Astrocyte (in vitro differentiated cells and primary cell): ENCODE measurements around the gene JAZF1. TPM values are rescaled to one million over a fixed set of nuclear protein-coding genes. Genes with fewer than 3 reads are reported as not detected.
A peak's percentile ranks its signal among the peaks of the same experiment; 100 is the strongest.

ENCODE experiments used
- DNase-seq: peaks from one replicate; pipeline ENCODE4 v3.0.0-alpha.2; 2010; ENCODE audit warnings: low read depth
- FAIRE-seq: peaks from 2 replicates; lab custom pipeline; 2011; peaks lifted over from hg19 to GRCh38; lab: Jason Lieb, UNC
- H2AFZ ChIP-seq: 2 replicates; pipeline ENCODE4 v1.6.0; 2012; ENCODE audit warnings: low read depth, low read length, inconsistent platforms
- H3K27ac ChIP-seq: 2 replicates; pipeline ENCODE4 v1.5.1; 2011; ENCODE audit warnings: low read depth, low read length, inconsistent platforms
- H3K27me3 ChIP-seq: 2 replicates; pipeline ENCODE4 v1.6.0; 2011; ENCODE audit warnings: low read length, inconsistent platforms; ENCODE audit not compliant: insufficient read depth
- H3K36me3 ChIP-seq: 2 replicates; pipeline ENCODE4 v1.5.1; 2011; ENCODE audit warnings: low read length, inconsistent platforms; ENCODE audit not compliant: insufficient read depth
- H3K4me1 ChIP-seq: 2 replicates; pipeline ENCODE4 v1.5.1; 2011; ENCODE audit warnings: low read length, inconsistent platforms; ENCODE audit not compliant: insufficient read depth
- H3K4me2 ChIP-seq: 2 replicates; pipeline ENCODE4 v1.6.0; 2012; ENCODE audit warnings: low read length, inconsistent platforms
- H3K4me3 ChIP-seq: 2 replicates; pipeline ENCODE4 v1.5.1; 2011; ENCODE audit warnings: low read depth, mild to moderate bottlenecking, low read length, inconsistent platforms; ENCODE audit not compliant: insufficient read depth
- H3K79me2 ChIP-seq: 2 replicates; pipeline ENCODE4 v1.6.0; 2012; ENCODE audit warnings: mild to moderate bottlenecking, low read length, inconsistent platforms; ENCODE audit not compliant: insufficient read depth
- H3K9ac ChIP-seq: 2 replicates; pipeline ENCODE4 v1.6.0; 2012; ENCODE audit warnings: mild to moderate bottlenecking, low read length, inconsistent platforms
- H3K9me3 ChIP-seq: 2 replicates; pipeline ENCODE4 v1.5.1; 2012; ENCODE audit warnings: low read depth, mild to moderate bottlenecking, low read length, inconsistent platforms; ENCODE audit not compliant: insufficient read depth
- H4K20me1 ChIP-seq: 2 replicates; pipeline ENCODE4 v1.6.0; 2012; ENCODE audit warnings: low read length, inconsistent platforms; ENCODE audit not compliant: insufficient read depth
- H3K27ac Mint-ChIP-seq: one replicate; pipeline ENCODE4 v1.8.0; 2021; ENCODE audit warnings: mild to moderate bottlenecking, mixed read lengths; ENCODE audit not compliant: unreplicated experiment
- H3K27me3 Mint-ChIP-seq: one replicate; pipeline ENCODE4 v1.8.0; 2021; ENCODE audit warnings: low read depth, mixed read lengths; ENCODE audit not compliant: unreplicated experiment
- H3K36me3 Mint-ChIP-seq: one replicate; pipeline ENCODE4 v1.8.0; 2021; ENCODE audit warnings: low read depth, mixed read lengths; ENCODE audit not compliant: unreplicated experiment
- H3K4me1 Mint-ChIP-seq: one replicate; pipeline ENCODE4 v1.8.0; 2021; ENCODE audit warnings: low read depth, mixed read lengths; ENCODE audit not compliant: unreplicated experiment
- H3K4me3 Mint-ChIP-seq: one replicate; pipeline ENCODE4 v1.8.0; 2021; ENCODE audit warnings: mild to moderate bottlenecking, moderate library complexity, mixed read lengths; ENCODE audit not compliant: unreplicated experiment
- H3K9me3 Mint-ChIP-seq: one replicate; pipeline ENCODE4 v1.8.0; 2021; ENCODE audit warnings: mild to moderate bottlenecking, mixed read lengths; ENCODE audit not compliant: unreplicated experiment
- CTCF ChIP-seq: IDR thresholded peaks from 2 replicates; pipeline ENCODE4 v1.5.1; 2011; ENCODE audit warnings: low read depth, mild to moderate bottlenecking, inconsistent platforms, low read length, moderate library complexity; ENCODE audit not compliant: insufficient read depth
- EZH2 ChIP-seq: IDR thresholded peaks from 2 replicates; pipeline ENCODE4 v1.6.1; 2012; ENCODE audit warnings: mild to moderate bottlenecking, low read length, inconsistent platforms; ENCODE audit not compliant: insufficient read depth
- total RNA-seq: library from RNA; stranded (reverse); gene quantifications from 2 replicates; pipeline ENCODE4 v1.2.1, GENCODE V29; 2021

The JAZF1 gene
- total RNA-seq, 1 donor from 2014 or later = 20.1 TPM

GRCh38 chr7:28161331-28161730 lies 19.3 kb downstream of the JAZF1 start:
- no peaks in the 10 kb centered on the region for H3K27me3 Mint-ChIP-seq
- DNase-seq (no peak), FAIRE-seq (no peak)
- no peaks in the 10 kb centered on the region for H3K9me3 ChIP-seq
- no peak overlapping the region for H3K4me3 Mint-ChIP-seq
- H3K27ac Mint-ChIP-seq = peak overlapping the region; percentile 48
- H3K36me3 Mint-ChIP-seq = peaks cover 9% of the 10 kb centered on the region
- peaks cover 40% of the 10 kb centered on the region for H3K79me2 ChIP-seq
- TF ChIP-seq EZH2 = no peak
- no peak for TF ChIP-seq CTCF
- H3K4me3 ChIP-seq = no peak overlapping the region
- H3K9ac ChIP-seq = no peak overlapping the region
- H3K4me1 Mint-ChIP-seq = peaks cover 41% of the 10 kb centered on the region
- H3K4me1 ChIP-seq = peaks cover 33% of the 10 kb centered on the region
- H3K9me3 Mint-ChIP-seq = peaks cover 3% of the 10 kb centered on the region
- H3K4me2 ChIP-seq = no peak overlapping the region
- H2AFZ ChIP-seq = no peak overlapping the region
- no peaks in the 10 kb centered on the region for H3K27me3 ChIP-seq
- H4K20me1 ChIP-seq = no peaks in the 10 kb centered on the region
- peak overlapping the region; percentile 64 for H3K27ac ChIP-seq
- H3K36me3 ChIP-seq = no peaks in the 10 kb centered on the region

- no peaks in the 10 kb centered on the region for H3K9me3 ChIP-seq
- Mint-ChIP-seq H3K4me3 (peak overlapping the region; percentile 47), H3K4me1 (peaks cover 45% of the 10 kb centered on the region), H3K36me3 (peaks cover 9% of the 10 kb centered on the region), H3K27me3 (no peaks in the 10 kb centered on the region), H3K9me3 (peaks cover 3% of the 10 kb centered on the region), H3K27ac (peak overlapping the region; percentile 98)
- no peaks in the 10 kb centered on the region for H3K36me3 ChIP-seq
- H3K4me3 ChIP-seq = no peak overlapping the region
- H3K27me3 ChIP-seq = no peaks in the 10 kb centered on the region
- H3K27ac ChIP-seq = peak overlapping the region; percentile 64
- H3K79me2 ChIP-seq = peaks cover 41% of the 10 kb centered on the region
- H3K4me1 ChIP-seq = peaks cover 33% of the 10 kb centered on the region
- FAIRE-seq (no peak), DNase-seq (peak; percentile 77)
- TF ChIP-seq CTCF (no peak), EZH2 (no peak)
- H2AFZ ChIP-seq = no peak overlapping the region
- peak overlapping the region; percentile 4 for H3K9ac ChIP-seq
- no peaks in the 10 kb centered on the region for H4K20me1 ChIP-seq
- peak overlapping the region; percentile 68 for H3K4me2 ChIP-seq
Observed at GRCh38 chr7:28160551-28160991, 20.0 kb downstream of the JAZF1 start.

- H4K20me1 ChIP-seq = no peaks in the 10 kb centered on the region
- H2AFZ ChIP-seq = no peak overlapping the region
- TF ChIP-seq EZH2 (no peak), CTCF (no peak)
- H3K27ac Mint-ChIP-seq = no peak overlapping the region
- DNase-seq (no peak), FAIRE-seq (no peak)
- no peak overlapping the region for H3K4me2 ChIP-seq
- H3K79me2 ChIP-seq = peaks cover 34% of the 10 kb centered on the region
- no peak overlapping the region for H3K27ac ChIP-seq
- H3K36me3 ChIP-seq = no peaks in the 10 kb centered on the region
- peaks cover 6% of the 10 kb centered on the region for H3K36me3 Mint-ChIP-seq
- peaks cover 40% of the 10 kb centered on the region for H3K4me1 Mint-ChIP-seq
- H3K27me3 ChIP-seq = no peaks in the 10 kb centered on the region
- H3K27me3 Mint-ChIP-seq = no peaks in the 10 kb centered on the region
- no peak overlapping the region for H3K4me3 ChIP-seq
- H3K4me1 ChIP-seq = peaks cover 32% of the 10 kb centered on the region
- H3K4me3 Mint-ChIP-seq = no peak overlapping the region
- H3K9me3 ChIP-seq = no peaks in the 10 kb centered on the region
- H3K9ac ChIP-seq = no peak overlapping the region
- H3K9me3 Mint-ChIP-seq = peaks cover 3% of the 10 kb centered on the region
Observed at GRCh38 chr7:28157831-28158416, 22.7 kb downstream of the JAZF1 start.
